Panc1 (cell line): ENCODE results near the gene MRPS12. TPM values are rescaled to one million over a fixed set of nuclear protein-coding genes. Genes with fewer than 3 reads are reported as not detected.
A peak's percentile ranks its signal among the peaks of the same experiment; 100 is the strongest.
"Not testable (repeated sequence)": the region's sequence is repeated elsewhere in the genome, so short reads cannot be mapped to it uniquely, and the experiment has no call there.

Experiments
- ATAC-seq: fragments of 200-7000 bp; cut with Tn5 transposase; 2 replicates; pipeline ENCODE4 v1.9.1; 2020; ENCODE audit warnings: mild to moderate bottlenecking, moderate library complexity
- BruUV-seq: library from RNA; stranded (reverse); fragments of 400-500 nt; replicated peaks from 2 replicates; lab custom pipeline; 2021; lab: Mats Ljungman, UMichigan
- CTCF ChIA-PET: fragments of 300-600 bp; sonication (Branson Sonifier 250); formaldehyde crosslinking; loops from one replicate; lab custom pipeline; 2022; ENCODE audit warnings: antibody characterized with exemption; lab: Charles Lee
- POLR2A ChIA-PET: fragments of 300-600 bp; sonication (Branson Sonifier 250); formaldehyde crosslinking; loops from one replicate; lab custom pipeline; 2022; ENCODE audit warnings: antibody characterized with exemption; lab: Charles Lee
- DNase-seq: peaks from one replicate; pipeline ENCODE4 v3.0.0-alpha.2; 2010; ENCODE audit warnings: low read depth, low spot score
- H3K27ac ChIP-seq: 2 replicates; pipeline ENCODE4 v1.5.1; 2011; ENCODE audit warnings: mild to moderate bottlenecking, low read length, inconsistent platforms
- H3K27me3 ChIP-seq: fragments of 200-500 bp; sonication (Bioruptor generic); 2 replicates; pipeline ENCODE4 v1.6.0; 2014; ENCODE audit warnings: low read length, inconsistent platforms; ENCODE audit not compliant: control insufficient read depth, insufficient read depth
- H3K36me3 ChIP-seq: fragments of 200-500 bp; sonication (Bioruptor generic); 2 replicates; pipeline ENCODE4 v1.5.1; 2014; ENCODE audit warnings: inconsistent platforms, mild to moderate bottlenecking, low read length, moderate library complexity; ENCODE audit not compliant: control insufficient read depth, insufficient read depth
- H3K4me1 ChIP-seq: 2 replicates; pipeline ENCODE4 v1.5.1; 2011; ENCODE audit warnings: inconsistent platforms, mild to moderate bottlenecking, low read length, moderate library complexity; ENCODE audit not compliant: control insufficient read depth, insufficient read depth
- H3K4me3 ChIP-seq, 2 experiments: 2 replicates each; pipeline ENCODE4 v1.5.1; 2011 to 2012; ENCODE audit warnings: low read depth in 2 of 2, low read length in 2 of 2, mild to moderate bottlenecking in 2 of 2, inconsistent platforms in 1 of 2, moderate library complexity in 1 of 2
- H3K9me3 ChIP-seq: fragments of 200-500 bp; sonication (Bioruptor generic); 2 replicates; pipeline ENCODE4 v1.5.1; 2014; ENCODE audit warnings: low read depth, mild to moderate bottlenecking, inconsistent platforms, low read length, moderate library complexity; ENCODE audit not compliant: control insufficient read depth, insufficient read depth
- POLR2AphosphoS5 ChIP-seq: IDR thresholded peaks from 2 replicates; pipeline ENCODE4 v1.6.1; 2012; ENCODE audit warnings: mild to moderate bottlenecking, low read depth, low read length, moderate library complexity
- REST ChIP-seq, 2 experiments: IDR thresholded peaks; 2 replicates each; pipeline ENCODE4 v1.6.1; 2011 to 2012; ENCODE audit warnings: low read depth in 2 of 2, control low read depth in 1 of 2, low read length in 1 of 2, mild to moderate bottlenecking in 1 of 2, moderate library complexity in 1 of 2; ENCODE audit not compliant: insufficient read depth in 1 of 2
- SIN3A ChIP-seq: IDR thresholded peaks from 2 replicates; pipeline ENCODE4 v1.6.1; 2012; ENCODE audit warnings: low read depth, mild to moderate bottlenecking, low read length, moderate library complexity, borderline replicate concordance; ENCODE audit not compliant: insufficient read depth
- TCF7L2 ChIP-seq: IDR thresholded peaks from 2 replicates; pipeline ENCODE4 v1.6.1; 2011; ENCODE audit warnings: mild to moderate bottlenecking, low read depth, low read length, inconsistent platforms
- in situ Hi-C: cut with HindIII; loops from 2 replicates; pipeline ENCODE4 v1.10.0; 2016; ENCODE audit warnings: low sequenced_read_pairs, low pct_unique_long_range_greater_than_20kb
- intact Hi-C: fragments of 100-400 bp; cut with micrococcal nuclease; formaldehyde crosslinking; loops from one replicate; pipeline ENCODE4 v1.10.0; 2022; ENCODE audit not compliant: unreplicated experiment
- total RNA-seq: library from RNA; stranded (reverse); gene quantifications from one replicate; pipeline ENCODE4 v1.2.1, GENCODE V29; 2021; ENCODE audit not compliant: unreplicated experiment
- TF ChIP-seq, protein P1 (sequence below): fragments of 450-650 bp; IDR thresholded peaks from 2 replicates; pipeline ENCODE4 v1.5.1; 2017; ENCODE audit warnings: mild to moderate bottlenecking

The MRPS12 gene
- total RNA-seq, 1 experiment from 2014 or later, result 511 TPM

DNA sequence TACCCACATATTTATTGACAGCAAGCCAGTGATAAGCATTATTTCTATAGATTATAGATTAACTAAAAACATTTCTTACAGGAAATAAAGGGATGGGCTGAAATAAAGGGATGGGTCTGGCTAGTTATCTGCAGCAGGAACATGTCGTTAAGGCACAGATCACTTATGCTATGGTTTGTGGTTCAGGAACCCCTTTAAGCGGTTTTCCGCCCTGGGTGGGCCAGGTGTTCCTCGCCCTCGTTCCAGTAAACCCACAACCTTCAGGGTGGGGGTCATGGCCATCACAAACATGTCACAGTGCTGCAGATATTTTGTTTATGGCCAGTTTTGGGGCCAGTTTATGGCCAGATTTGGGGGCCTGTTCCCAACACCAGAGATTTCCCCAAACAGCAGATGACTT is 10.7 kb downstream of the MRPS12 start:
- ATAC-seq, DNase-seq, H3K27ac ChIP-seq, H3K27me3 ChIP-seq, in situ Hi-C loops, H3K36me3 ChIP-seq, H3K9me3 ChIP-seq, H3K4me3 ChIP-seq, H3K4me1 ChIP-seq: not testable (repeated sequence)
- TSS peak; percentile 45 for BruUV-seq
- CTCF ChIA-PET, result interaction anchor here (0.6 to 1.5 kb wide), 3 partner anchors 15 to 96 kb away, joined by 3 to 6 read pairs (median 3); partner anchors contain the start of gene FBXO17
- intact Hi-C loops, result loop anchor here (10.0 kb wide), 1 partner anchor 393 kb away; the partner anchor contains the start of gene GMFG
- POLR2A ChIA-PET, result interaction anchor here (0.6 to 1.5 kb wide), 3 partner anchors 11 to 294 kb away, joined by 3 to 5 read pairs (median 4); partner anchors contain the start of genes ACTN4, MRPS12 and SARS2
- TF ChIP-seq POLR2AphosphoS5, result peak; percentile 20

DNA sequence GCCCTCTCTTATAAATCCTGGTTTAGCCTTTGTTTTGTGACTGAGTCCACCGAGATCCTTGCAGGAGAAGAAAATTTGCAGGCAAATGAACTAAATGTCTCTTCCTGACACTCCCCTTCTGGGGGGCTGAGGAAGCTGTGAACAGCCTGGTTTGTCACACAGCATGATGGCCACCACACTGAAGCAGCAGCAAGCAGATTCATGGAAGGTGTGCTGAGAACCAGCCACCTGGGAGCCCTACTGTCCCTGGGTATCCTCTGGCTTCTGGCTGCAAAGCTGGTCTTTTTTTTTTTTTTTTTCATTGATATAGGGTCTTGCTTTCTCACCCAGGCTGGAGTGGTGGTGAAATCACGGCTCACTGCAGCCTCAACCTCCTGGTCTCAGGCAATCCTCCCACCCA is 11.2 kb downstream of the MRPS12 start:
- no TSS peak for BruUV-seq
- ATAC-seq (peak; percentile 0; the same call in 1 of the 2 replicates), DNase-seq (no peak)
- in situ Hi-C loops (no loop called here), intact Hi-C loops (loop anchor here (10.0 kb wide), 1 partner anchor 393 kb away; the partner anchor contains the start of gene GMFG)
- ChIA-PET CTCF (interaction anchor here (0.6 to 1.5 kb wide), 4 partner anchors 14 to 201 kb away, joined by 3 to 6 read pairs (median 4); partner anchors contain the start of gene FBXO17), POLR2A (interaction anchor here (0.6 kb wide), 1 partner anchor 93 kb away, joined by 10 read pairs; no protein-coding TSS in a partner anchor)
- Histone ChIP-seq H3K27ac (no peak overlapping the region), H3K36me3 (peaks cover 12% of the 10 kb centered on the region), H3K9me3 (no peaks in the 10 kb centered on the region), H3K4me1 (no peaks in the 10 kb centered on the region), H3K27me3 (no peaks in the 10 kb centered on the region), H3K4me3 (no peak overlapping the region)
- TF ChIP-seq REST (IDR thresholded peaks at IDR 0.05; ENCODE audit: insufficient read depth in 1 of 2, low read depth in 2 of 2, low read length in 1 of 2) (no peak), SIN3A (0 out of 2 replicates have a peak, but pooled peaks have one; percentile 76), TCF7L2 (no peak), POLR2AphosphoS5 (peak; percentile 55; the same call in 1 of the 2 replicates)
- TF ChIP-seq, protein P1, sequence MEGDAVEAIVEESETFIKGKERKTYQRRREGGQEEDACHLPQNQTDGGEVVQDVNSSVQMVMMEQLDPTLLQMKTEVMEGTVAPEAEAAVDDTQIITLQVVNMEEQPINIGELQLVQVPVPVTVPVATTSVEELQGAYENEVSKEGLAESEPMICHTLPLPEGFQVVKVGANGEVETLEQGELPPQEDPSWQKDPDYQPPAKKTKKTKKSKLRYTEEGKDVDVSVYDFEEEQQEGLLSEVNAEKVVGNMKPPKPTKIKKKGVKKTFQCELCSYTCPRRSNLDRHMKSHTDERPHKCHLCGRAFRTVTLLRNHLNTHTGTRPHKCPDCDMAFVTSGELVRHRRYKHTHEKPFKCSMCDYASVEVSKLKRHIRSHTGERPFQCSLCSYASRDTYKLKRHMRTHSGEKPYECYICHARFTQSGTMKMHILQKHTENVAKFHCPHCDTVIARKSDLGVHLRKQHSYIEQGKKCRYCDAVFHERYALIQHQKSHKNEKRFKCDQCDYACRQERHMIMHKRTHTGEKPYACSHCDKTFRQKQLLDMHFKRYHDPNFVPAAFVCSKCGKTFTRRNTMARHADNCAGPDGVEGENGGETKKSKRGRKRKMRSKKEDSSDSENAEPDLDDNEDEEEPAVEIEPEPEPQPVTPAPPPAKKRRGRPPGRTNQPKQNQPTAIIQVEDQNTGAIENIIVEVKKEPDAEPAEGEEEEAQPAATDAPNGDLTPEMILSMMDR, result no peak
